Sigmoid colon (tissue), 7 donors: ENCODE measurements around the gene PWP1. TPM values are rescaled to one million over a fixed set of nuclear protein-coding genes. Genes with fewer than 3 reads are reported as not detected.
A peak's percentile ranks its signal among the peaks of the same experiment; 100 is the strongest.

Experiments
- DNase-seq: peaks from one replicate; pipeline ENCODE4 v3.0.0-alpha.2; 2019
- H3K27ac ChIP-seq, 4 donors: fragments of 200-600 bp; sonication (generic); one replicate each; pipeline ENCODE4 v1.5.1; 2016 to 2019; ENCODE audit warnings: mild to moderate bottlenecking in 1 of 4
- H3K27me3 ChIP-seq, 3 donors: fragments of 200-600 bp; sonication (generic); one replicate each; pipeline ENCODE4 v1.5.1; 2019; ENCODE audit warnings: mild to moderate bottlenecking in 1 of 3
- H3K36me3 ChIP-seq, 4 donors: fragments of 200-600 bp; sonication (generic); one replicate each; pipeline ENCODE4 v1.5.1; 2016 to 2019
- H3K4me1 ChIP-seq, 4 donors: fragments of 200-600 bp; sonication (generic); one replicate each; pipeline ENCODE4 v1.5.1; 2017 to 2019
- H3K4me3 ChIP-seq, 4 donors: fragments of 200-600 bp; sonication (generic); one replicate each; pipeline ENCODE4 v1.5.1; 2017 to 2019; ENCODE audit warnings: mild to moderate bottlenecking in 2 of 4, moderate library complexity in 1 of 4
- H3K9me3 ChIP-seq, 4 donors: fragments of 200-600 bp in 3 of 4; sonication (generic) in 3 of 4; one replicate each; pipeline versions ENCODE4 v1.5.1 to v1.6.1; 2013 to 2019
- CTCF ChIP-seq, 4 experiments: fragments of 450-650 bp in 3 of 4; fragments of 200-600 bp in 1 of 4; IDR thresholded peaks; one replicate each; pipeline ENCODE4 v1.5.1; 2016 to 2019; ENCODE audit warnings: antibody characterized with exemption in 4 of 4, mild to moderate bottlenecking in 3 of 4, moderate library complexity in 2 of 4
- EP300 ChIP-seq, 4 donors: sonication (generic); formaldehyde crosslinking; IDR thresholded peaks; one replicate each; pipeline ENCODE4 v1.6.1; 2017; ENCODE audit warnings: antibody characterized with exemption in 4 of 4
- POLR2A ChIP-seq, 2 donors: fragments of 450-650 bp; IDR thresholded peaks; one replicate each; pipeline ENCODE4 v1.6.1; 2016; ENCODE audit warnings: antibody characterized with exemption in 2 of 2, mild to moderate bottlenecking in 2 of 2, moderate library complexity in 2 of 2
- POLR2AphosphoS5 ChIP-seq, 4 donors: sonication (generic); formaldehyde crosslinking; IDR thresholded peaks; one replicate each; pipeline ENCODE4 v1.6.1; 2017; ENCODE audit warnings: antibody characterized with exemption in 4 of 4
- WGBS, 2 donors: extraction: QIAGEN DNeasy Blood & Tissue Kit; methylation state at CpG; one replicate each; pipeline ENCODE4 v1.1.7; 2013; 5-methylcytosine and 5-hydroxymethylcytosine counted together
- intact Hi-C: fragments of 100-400 bp; cut with DNase I; formaldehyde crosslinking; loops from one replicate; pipeline ENCODE4 v1.15.1; 2023
- polyA plus RNA-seq, 3 donors: library from polyadenylated mRNA; stranded (reverse); fragments of 200-250 nt; gene quantifications; one replicate each; pipeline ENCODE4 v1.2.3, GENCODE V29; 2013
- total RNA-seq, 4 donors: library from RNA; depleted of rRNA; stranded (reverse); fragments of >200 nt; gene quantifications; one replicate each; pipeline ENCODE4 v1.1.0, GENCODE V29; 2016
- donor health status: healthy with polysubstance abuse.
- donor health status: Bipolar disorder and iron deficiency.
- donor health status: healthy.

The PWP1 gene
- total and polyA plus RNA-seq, 7 donors, result 15.3 to 98.3 (median 49.9) TPM

- Histone ChIP-seq H3K27me3 (peaks cover 0 to 28% (median 0%) of the 10 kb centered on the region in 3 donors), H3K36me3 (no peaks in the 10 kb centered on the region), H3K27ac (no peak overlapping the region), H3K9me3 (no peaks in the 10 kb centered on the region), H3K4me3 (no peak overlapping the region), H3K4me1 (no peaks in the 10 kb centered on the region)
- TF ChIP-seq CTCF (IDR thresholded peaks at IDR 0.05) (peak in 1 of 4 experiments; percentile 17), EP300 (IDR thresholded peaks at IDR 0.05) (no peak)
- intact Hi-C loops, result no loop called here
- no peak for DNase-seq
- WGBS, 2 donors, result 43 to 50% methylated on average over 10 of the region's 10 CpGs
These were observed 14.5 kb upstream of the PWP1 start for GRCh38 chr12:107670999-107671643.

- H3K9me3 ChIP-seq, result no peaks in the 10 kb centered on the region
- no peak overlapping the region for H3K4me3 ChIP-seq
- H3K36me3 ChIP-seq, result no peaks in the 10 kb centered on the region
- intact Hi-C loops, result loop anchor here (5.0 kb wide), 1 partner anchor 210 kb away; no protein-coding TSS in a partner anchor
- no peak for TF ChIP-seq EP300 (IDR thresholded peaks at IDR 0.05)
- no peak for TF ChIP-seq CTCF (IDR thresholded peaks at IDR 0.05)
- no peak for TF ChIP-seq POLR2A (IDR thresholded peaks at IDR 0.05)
- no peak for TF ChIP-seq POLR2AphosphoS5 (IDR thresholded peaks at IDR 0.05)
- H3K4me1 ChIP-seq, result no peaks in the 10 kb centered on the region
- DNase-seq, result no peak
- 62 to 70% methylated on average over 6 of the region's 6 CpGs for WGBS, 2 donors
- peaks cover 0 to 23% (median 0%) of the 10 kb centered on the region in 3 donors for H3K27me3 ChIP-seq
- H3K27ac ChIP-seq, result no peak overlapping the region
These were observed 7.9 kb upstream of the PWP1 start for GRCh38 chr12:107677671-107678070.

- H3K27ac ChIP-seq, result no peak overlapping the region
- WGBS, 2 donors, result 70 to 72% methylated on average over 6 of the region's 6 CpGs
- no peaks in the 10 kb centered on the region for H3K4me1 ChIP-seq
- peaks cover 0 to 23% (median 0%) of the 10 kb centered on the region in 3 donors for H3K27me3 ChIP-seq
- no peaks in the 10 kb centered on the region for H3K36me3 ChIP-seq
- TF ChIP-seq POLR2A (IDR thresholded peaks at IDR 0.05) (no peak), EP300 (IDR thresholded peaks at IDR 0.05) (no peak), CTCF (IDR thresholded peaks at IDR 0.05) (no peak), POLR2AphosphoS5 (IDR thresholded peaks at IDR 0.05) (no peak)
- no peak overlapping the region for H3K4me3 ChIP-seq
- no peak for DNase-seq
- intact Hi-C loops, result loop anchor here (5.0 kb wide), 1 partner anchor 208 kb away; no protein-coding TSS in a partner anchor
- H3K9me3 ChIP-seq, result no peaks in the 10 kb centered on the region
These were observed 6.3 kb upstream of the PWP1 start for GRCh38 chr12:107679336-107679735.

- Histone ChIP-seq H3K27me3 (peaks cover 0 to 22% (median 0%) of the 10 kb centered on the region in 3 donors), H3K9me3 (no peaks in the 10 kb centered on the region), H3K27ac (no peak overlapping the region), H3K4me1 (peaks cover 0 to 12% (median 9%) of the 10 kb centered on the region in 4 donors), H3K4me3 (no peak overlapping the region), H3K36me3 (no peaks in the 10 kb centered on the region)
- intact Hi-C loops, result loop anchor here (10.0 kb wide), 1 partner anchor 833 kb away; the partner anchor contains the start of gene FICD
- no peak for TF ChIP-seq CTCF (IDR thresholded peaks at IDR 0.05)
- no peak for TF ChIP-seq EP300 (IDR thresholded peaks at IDR 0.05)
- no peak for TF ChIP-seq POLR2A (IDR thresholded peaks at IDR 0.05)
- no peak for TF ChIP-seq POLR2AphosphoS5 (IDR thresholded peaks at IDR 0.05)
- no peak for DNase-seq
- WGBS, 2 donors, result 52 to 81% methylated on average over 5 of the region's 5 CpGs
These were observed 4.2 kb upstream of the PWP1 start for GRCh38 chr12:107681455-107681835.
